Right forelimb (tissue), 1 donor: ENCODE measurements around the gene RNF220.
A peak's percentile ranks its signal among the peaks of the same experiment; 100 is the strongest.
"Not testable (repeated sequence)": the region's sequence is repeated elsewhere in the genome, so short reads cannot be mapped to it uniquely, and the experiment has no call there.

Source experiments
- DNase-seq: peaks from one replicate; pipeline ENCODE4 v3.0.0-alpha.2; 2018

RNF220 gene

DNA sequence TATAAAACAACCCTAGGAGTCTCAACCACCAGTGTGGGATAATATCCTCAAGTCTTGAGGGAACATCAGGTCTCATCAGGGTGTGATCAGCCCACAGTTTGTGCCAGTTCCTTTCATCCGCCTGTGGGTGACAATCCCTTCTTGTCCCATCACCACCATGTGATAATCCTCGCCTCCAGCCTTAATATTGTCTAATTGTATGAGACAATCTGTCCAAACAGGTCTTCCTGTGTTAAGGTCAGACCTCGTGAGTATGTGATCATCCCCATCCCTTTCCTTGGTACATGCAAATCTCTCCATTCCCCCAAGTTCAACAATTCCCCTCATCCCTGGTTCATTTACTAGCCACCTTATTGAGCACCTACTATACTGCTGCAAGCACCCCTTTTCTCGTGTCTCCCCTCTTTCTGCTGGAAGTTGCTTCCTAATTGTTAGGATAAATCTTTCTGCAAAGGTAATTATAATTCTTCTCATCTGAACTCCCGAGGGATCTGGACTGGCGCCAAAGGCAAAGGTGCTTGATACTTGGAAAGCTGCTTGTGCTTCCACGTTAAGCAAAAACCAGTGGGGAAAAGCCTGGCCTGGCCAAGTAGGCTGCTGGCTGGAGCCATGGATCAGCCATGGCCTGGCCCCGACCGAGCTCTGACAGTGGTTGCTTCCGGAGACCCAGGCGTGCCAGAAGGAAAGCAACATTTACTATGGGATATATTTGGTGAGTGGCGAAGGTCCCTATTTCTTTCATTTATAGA is 92.5 kb downstream of the RNF220 start:
- DNase-seq = no peak

DNA sequence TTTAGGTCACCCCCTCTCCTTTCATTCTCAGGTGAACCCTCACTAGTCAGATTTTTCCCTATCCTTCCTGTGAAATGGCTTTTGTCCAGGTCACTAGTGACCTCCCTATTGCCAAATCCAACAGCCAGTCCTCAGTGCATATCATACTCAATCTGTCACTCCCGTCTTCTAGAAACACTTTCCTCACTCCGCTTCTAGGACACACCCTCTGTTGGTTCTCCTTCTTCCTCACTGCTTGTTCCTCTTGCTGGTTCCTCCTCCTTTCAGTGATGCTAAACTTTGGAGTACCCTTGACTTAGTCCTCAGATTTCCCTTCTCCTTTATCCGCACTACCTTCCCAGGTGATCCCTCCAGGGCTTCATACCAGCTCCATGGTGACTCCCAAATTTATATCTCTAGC is 94.3 kb downstream of the RNF220 start:
- DNase-seq = no peak

DNA sequence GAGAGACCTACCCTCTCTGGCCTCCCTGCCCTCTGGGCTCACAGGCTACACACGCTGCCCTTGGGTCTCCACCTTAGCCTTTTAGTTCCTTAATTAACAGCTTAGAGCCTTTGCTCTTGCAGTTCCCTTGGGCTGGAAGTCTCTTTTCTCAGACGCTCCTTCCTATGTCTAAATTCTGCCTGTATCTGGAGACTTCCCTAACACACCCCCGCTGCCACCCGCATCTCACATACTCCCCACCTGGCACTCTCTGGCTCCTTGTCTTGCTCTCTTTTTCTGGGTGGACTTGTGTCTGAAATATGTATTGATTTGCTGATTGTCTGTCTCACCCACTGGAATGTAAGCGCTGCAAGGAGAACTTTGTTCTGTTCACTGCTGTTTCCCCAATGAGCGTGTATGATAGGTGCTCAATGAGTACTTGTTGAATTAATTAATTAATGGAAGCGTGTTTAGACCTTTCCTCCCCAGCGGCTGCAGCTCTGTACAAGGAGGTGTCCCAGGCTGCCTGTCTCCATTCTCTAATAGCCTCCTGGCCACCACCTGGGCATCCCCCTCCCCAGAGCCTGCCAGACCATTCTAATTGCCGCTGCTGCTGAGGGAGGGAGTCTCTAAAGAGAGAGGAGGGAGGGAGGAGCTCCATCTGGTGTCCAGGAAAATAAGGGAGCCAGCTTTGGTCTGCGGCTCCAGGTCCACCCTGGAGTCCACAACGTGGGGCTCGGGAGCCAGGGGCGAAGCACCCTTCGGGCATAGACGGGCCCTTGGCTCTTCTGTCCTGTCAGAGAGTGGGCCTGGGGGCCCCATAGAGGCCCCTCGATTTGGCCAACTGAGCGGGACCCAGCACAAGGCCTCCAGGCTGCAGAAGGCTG is 95.4 kb downstream of the RNF220 start:
- DNase-seq = no peak

DNA sequence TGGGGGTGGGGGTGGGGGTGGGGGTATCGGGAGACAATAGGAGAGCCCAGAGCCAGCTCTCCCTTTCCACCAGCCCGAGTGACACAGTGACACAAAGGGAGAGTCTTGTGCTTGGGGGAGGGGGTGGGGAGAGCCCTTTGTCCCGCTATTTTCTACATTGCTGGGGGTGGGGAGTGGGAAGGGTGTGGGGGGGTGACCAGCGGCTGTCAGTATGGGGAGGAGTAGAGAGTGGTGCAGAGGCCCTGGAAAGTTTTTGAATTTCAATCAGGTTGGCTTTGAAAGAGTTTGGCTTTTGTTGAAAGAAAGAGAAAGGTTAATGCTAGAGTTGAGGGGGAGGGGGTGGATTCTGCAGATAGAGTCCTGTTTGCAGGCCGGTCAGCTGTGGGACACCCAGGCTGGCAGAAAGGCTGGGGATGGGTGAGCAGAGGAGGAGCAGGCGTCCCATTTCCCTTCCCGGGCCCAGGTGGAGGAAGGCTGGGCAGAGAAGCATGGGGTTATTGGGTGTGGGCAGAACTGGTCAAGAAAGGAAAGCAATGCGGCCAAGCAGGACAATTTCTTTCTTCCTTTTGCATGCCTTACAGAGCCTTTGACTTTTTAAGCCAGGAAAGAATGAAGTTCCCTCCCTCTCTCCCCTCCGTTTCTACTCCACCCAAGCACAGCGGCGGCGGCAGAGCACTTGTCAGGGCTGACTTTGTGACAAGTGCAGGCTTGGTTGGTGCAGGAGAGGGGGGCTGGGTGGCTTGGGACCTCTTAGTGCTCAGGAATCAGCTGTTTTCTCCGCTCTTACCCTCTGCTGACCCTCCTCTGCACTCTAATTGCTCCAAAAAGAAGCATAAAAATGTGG is 96.2 kb downstream of the RNF220 start:
- DNase-seq = peak; percentile 52

DNA sequence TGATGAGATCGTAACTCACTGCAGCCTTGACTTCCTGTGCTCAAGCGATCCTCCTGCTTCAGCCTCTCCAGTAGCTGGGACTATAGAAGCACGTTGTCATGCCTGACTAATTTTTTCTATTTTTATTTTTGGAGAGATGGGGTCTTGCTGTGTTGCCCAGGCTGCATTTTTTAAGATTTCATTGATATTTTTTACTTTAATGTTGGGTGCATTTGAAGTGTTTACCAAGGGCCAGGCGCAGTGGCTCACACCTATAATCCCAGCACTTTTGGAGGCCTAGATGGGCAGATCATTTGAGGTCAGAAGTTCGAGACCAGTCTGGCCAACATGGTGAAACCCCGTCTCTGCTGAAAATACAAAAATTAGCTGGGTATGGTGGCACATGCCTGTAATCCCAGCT is 97.8 kb downstream of the RNF220 start:
- not testable (repeated sequence) for DNase-seq

DNA sequence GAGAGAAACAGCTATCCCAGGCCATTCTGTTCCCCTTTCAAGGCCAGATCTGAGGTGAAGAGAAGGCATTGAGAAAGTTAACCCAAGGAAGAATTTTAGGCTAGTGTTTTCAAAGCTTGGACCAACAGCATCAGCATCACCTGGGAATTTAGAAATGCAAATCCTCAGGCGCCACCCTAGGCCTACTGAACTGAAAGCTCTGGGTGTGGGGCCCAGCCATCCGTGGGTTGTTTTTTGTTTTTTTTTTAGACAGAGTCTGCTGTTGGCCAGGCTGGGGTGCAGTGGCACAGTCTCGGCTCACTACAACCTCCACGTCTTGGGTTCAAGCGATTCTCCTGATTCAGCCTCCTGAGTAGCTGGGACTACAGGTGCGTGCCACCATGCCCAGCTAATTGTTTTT is 98.6 kb downstream of the RNF220 start:
- DNase-seq = no peak

DNA sequence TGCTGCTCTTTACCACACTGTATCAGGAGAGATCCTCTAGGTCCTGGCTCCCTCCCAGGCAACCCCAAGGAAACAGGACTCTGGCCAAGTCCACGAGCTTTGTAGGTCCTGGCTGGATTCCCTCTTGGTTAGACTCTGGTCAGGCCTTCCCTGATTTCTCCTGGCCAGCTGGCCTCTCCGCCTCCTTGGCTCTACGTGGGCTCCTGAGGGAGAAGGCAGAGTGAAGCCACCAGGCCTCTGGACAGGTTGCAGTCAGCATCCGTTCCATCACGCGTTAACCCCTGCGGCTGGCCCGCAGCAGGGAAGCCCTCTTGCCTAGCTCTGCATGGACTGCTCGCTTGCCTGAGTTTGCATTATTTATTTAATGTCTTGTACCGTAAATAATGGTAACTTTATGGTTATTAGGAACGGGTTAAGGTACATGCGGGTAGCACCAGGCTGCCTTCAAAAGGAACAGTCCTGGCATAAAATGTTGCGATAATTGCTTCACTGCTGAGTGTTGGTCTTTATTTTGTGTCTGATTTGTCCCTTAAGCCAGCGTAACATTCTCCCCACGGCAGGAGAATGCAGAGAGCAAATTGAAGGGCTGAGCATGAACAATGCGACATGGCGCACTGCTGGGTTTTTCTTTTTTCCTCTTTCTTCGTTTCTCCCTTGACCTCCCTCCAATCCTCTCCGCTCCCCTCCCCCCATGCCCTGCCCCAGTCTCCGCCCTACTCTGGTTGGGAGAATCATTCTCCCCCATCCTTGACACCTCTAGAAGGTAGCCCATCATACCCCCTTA is 100.3 kb downstream of the RNF220 start:
- DNase-seq = no peak

DNA sequence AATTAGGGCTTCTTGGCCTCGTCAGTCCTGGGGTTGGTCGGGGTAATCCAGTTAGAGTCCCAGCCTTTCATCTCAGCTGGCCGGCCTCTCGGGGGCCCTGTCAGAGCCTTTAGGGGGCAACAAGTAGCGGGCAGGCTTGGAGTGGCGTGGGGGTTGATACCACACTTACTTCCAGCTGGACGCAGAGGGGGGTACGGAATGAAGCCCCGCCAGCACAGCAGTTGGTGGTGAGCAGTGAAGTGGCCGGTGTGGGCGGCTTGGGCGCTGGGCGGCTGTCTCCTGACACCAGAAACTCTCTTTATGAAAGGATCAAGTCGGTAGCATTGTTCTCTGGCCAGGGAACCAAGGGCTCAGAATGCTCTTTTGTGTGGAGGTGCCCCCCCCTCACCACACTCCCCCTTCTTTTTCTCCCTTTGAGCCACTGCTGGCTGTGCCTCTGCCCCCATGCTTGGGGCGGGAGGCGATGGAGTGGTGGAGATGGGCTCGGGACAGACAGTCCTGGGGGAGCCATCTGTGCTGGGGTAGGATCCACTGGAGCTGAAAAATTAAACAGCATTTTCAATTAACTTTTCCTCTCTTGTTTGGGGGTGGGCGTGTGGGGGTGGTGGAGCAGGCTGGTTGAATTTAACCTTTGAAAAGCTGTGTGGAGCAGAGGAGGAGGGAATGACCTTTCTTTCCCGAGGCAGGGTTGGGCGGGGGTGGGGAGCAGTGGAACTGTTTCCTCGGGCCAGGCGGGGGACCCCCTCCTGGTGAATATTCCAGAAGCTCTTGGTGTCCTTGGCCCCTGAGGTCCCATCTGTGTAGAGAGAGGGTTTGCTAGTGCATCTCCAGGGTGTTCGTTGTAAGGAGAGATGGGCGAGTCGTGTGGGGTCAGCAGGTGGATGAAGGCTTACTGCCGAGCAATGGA is 102.7 kb downstream of the RNF220 start:
- no peak for DNase-seq

DNA sequence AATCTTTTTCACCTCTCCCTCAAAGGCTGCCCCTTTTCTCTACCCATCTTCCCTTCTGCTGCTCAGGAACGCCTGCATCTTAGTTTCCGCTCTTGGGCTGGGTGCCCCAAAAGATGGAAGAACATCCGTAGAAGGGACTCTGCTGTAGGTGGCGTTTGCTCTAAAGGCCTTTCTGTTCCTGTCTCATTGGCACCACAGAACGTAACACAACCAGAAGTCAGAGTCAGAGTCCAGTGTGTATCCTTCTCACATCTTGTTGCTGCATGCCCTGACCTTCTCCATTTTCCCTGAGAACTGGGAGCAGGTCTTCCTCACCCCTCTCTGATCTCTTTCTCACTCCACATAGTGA is 103.3 kb downstream of the RNF220 start:
- no peak for DNase-seq

DNA sequence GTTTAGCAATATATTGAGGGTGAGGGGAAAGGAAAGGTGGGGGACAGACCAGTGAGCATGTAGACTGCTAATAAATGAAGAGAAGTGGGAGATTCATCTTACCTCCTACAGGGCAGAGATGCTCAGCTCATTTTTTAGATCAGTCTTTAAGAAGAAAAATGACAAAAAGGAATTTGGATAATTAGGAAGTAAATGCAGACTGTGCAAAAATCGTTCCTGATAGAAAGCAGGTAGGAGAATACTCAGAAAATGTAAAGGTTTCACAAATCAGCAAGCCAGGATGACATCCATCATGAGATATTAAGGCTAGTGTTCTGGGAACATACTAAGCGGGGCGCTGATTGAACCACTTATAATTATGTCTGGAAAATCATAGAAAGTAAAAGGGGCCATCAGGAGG is 106.3 kb downstream of the RNF220 start:
- no peak for DNase-seq

DNA sequence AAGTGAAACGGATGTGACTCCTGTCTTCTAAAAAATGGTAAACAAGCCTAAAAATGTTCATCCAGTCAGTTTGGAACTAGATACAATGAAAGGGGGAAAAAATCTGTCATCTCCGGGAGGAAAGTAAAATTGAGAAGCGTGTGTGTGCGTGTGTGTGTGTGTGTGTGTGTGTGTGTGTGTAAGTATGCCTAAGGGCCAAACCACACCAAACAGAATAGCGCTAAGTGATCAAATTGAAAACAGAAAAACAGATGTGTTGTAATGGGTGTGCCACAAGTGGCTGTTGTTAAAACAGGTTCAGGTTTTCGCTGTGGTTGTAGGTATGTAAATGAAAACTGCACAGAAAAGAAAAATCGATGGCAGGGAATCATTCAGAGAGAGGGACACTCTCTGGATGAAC is 106.7 kb downstream of the RNF220 start:
- no peak for DNase-seq

DNA sequence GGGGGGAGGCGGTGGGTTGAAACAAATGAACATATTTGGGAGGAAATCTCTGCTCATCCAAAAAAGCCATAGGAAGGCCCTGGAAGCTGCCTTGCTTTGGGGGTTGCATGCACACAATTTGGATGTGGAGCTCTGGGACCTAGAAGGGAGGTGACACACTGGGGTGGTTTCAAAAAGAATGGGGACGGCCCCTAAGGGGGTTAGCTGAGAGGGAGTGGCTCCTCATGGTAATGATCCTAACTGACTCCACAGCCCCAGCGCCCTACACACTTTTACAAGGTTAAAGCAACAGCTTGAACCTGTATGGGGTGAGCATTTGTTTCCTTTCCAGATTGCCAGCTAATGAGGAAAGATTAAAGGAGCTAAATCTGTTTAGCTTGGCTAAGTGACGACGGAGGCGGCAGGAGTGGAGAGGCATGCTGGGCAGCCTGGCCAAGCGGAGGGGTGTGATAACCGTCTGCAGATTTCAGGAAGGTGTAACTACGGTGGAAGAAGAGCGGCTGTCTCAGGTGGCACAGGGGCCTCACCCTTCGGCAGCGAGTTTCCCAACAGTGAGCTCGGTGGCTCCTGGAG is 107.3 kb downstream of the RNF220 start:
- no peak for DNase-seq

DNA sequence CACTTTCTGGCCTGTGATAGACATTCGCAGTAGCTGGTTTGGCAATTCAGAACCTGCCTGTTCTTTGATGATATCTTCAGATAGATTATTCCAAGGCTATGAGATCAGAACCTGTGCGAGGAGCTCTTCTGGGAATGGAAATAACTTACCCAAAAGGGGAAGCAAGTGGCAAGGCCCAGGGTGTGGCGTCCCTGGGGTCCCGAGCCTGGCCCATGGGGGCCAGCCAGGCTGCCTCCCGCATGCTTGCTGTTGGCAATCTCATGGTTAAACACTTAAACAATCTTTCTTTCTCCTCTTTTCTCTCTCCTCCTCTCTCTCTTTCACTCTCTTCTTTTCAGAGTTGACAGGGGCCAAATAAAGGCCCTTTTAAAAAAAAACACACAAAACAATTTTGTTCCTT is 108.1 kb downstream of the RNF220 start:
- no peak for DNase-seq

DNA sequence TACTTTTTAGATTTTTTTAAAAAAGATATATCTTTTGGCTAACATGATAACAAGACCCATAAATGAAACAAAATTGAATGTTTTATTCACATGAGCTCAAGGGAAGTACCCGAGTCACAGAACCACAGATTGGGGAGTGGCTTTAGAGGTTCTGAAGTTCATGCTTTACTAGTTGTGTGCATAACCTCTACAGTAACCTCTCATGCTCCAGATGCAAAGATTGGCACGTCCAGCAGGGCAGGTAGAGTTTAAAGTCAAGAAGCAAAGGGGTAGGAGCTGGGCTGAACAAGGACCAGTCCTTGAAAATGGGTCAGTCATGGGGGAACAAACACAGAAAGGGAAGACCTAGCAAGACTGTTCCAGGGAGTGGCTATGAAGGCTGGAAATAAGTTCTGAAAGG is 109.6 kb downstream of the RNF220 start:
- no peak for DNase-seq

DNA sequence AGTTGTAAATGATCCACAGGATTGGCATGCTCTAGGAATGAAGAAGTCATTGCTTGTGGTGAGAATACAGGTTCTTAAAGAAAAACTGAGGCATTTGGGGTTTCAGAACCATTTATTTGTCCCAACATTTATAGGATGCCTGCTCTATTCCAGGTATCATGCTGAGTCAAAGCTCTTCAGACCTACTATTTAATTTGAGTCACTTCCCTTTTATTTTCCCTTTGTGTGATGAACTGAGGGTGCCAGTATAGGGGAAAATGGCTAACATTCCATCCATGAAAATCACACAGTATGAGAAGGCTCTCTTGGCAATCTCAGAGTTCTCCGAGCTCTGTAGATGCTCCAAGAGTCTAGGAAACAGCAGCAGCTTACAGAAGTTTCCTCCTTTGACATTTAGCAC is 110.4 kb downstream of the RNF220 start:
- DNase-seq = no peak

DNA sequence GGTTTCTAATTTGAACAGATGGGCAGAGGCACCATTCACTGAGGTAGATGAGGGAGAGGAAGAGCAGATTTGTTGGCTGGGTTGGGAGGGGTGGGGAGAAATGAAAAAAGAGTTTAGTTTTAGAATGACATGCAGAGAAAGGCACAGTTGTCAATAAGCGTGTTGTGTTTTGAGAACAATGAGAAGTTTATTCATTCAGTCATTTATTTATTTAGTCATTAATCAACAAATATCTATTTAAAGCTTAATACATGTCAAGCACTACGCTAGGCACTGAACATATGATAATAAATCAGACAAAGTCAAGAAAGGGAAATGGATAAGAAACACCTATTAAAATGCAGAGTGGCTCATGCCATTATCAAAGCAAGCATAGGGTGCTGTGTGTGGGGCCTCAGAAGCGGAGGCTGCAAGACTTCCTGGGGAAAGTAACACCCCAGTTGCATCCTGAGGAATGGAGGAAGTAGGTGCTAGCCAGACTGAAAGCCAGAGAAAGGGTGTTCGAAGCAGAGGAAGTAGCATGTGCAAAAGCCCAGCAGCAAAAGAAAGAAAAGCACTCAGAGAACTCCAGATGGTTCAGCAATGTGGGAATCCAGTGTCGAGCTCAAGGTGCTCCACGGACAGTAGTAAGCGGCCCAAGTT is 114.1 kb downstream of the RNF220 start:
- DNase-seq = no peak

DNA sequence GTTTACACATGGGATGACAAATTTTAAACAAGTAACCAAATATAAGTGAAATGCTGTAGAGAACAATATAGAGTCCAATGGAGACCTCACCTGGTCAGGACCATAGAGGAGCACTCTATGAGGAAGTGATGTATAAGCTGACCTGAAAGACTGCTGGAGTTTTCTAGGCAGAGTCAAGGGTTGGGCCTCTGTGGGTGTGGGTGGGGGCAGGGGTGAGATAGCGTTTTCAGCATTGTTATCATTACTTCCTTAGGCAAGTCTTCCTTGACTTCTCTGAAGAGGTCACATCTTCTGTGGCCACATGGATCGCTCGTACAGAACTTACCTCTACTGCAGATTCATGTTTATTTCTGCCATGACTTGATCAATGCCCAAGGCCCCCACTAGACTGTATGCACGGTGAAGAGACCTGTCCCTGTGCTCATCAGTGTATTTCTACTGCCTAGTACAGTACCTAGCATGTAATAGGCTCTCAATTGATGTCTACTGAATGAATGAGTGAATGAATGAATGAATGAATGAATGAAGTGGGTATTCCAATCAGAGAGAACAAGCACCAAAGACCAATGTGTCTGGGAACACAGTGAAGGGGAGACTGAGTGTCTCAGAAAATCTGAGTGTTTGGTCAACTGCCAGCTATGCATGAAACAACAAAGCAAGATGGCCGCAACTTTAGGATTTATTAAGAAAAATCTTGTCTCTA is 116.5 kb downstream of the RNF220 start:
- no peak for DNase-seq

DNA sequence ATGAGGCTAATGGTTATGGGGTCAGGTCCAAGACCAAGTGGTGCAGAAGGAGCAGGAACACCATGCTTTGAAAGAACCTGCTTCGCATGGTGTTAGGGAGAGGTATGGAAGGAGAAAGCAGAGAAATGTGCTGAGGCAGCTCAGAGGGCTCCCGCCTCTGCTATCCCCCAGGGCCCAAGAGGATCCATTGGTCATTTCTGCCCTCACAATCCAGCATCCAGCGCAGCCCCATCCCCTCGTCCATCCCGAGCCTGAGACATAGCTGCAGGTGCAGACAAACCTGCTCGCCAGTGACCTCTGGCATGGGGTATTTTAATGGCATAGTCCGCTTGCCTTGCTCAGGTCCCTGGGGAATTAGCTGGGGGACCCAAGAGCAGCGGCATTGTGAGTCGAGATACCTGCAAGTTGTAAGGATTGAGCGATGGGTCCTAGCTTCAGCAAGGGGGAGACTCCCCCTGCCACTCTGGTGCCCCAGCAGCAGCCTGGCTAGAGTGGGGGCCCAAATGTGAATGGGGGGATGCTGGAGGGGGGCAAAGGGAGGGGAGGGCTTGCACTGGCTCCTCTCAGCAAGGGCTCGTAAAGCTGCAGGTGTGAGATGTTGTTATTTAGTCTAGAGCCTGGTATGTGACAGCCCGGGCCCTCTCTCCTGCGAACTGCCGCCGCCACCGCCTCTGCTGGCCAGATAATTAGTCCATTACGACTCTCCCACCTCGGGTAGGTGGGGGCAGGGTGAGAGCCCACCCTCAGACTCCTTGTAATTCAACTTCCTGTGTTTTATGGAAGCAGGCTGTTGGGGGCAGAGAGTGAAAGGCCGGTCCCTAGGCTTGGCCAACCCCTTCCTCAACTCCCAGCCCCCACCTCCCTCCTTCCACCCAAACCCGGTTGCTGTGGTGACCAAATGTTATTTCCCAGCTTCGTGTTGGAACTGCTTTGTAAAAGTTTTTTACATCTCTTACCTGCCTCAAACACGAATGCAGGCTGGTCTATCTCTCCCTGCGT is 118.8 kb downstream of the RNF220 start:
- no peak for DNase-seq
